Measurements from ENCODE around the gene THBS1.

THBS1 gene

DNA sequence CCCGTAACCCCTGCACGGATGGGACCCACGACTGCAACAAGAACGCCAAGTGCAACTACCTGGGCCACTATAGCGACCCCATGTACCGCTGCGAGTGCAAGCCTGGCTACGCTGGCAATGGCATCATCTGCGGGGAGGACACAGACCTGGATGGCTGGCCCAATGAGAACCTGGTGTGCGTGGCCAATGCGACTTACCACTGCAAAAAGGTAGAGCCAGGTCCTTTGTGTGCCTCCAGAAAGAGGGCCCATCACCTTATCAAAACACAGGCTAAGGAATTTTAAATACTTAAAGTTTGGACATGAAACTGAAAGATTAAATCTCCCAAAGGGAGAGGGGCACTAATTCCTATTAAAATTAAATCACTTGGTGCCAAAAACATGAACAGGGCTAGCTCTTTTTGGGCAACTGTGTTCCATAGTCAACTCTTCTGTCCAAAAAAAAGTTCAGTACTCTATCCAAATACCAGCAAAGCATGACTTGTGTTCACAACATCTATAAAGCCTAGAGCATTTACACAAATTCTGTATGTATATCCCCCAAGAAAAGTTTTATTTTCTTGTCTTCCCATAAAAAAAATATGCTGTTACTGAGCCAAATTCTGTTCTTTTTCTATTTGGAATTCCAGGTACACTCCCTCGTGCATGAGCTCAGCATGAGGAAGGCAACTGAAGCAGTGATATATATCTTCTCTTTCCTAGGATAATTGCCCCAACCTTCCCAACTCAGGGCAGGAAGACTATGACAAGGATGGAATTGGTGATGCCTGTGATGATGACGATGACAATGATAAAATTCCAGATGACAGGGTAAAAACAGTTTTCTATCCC, 9.2 kb downstream of the THBS1 start:
- no peak for DNase-seq

DNA sequence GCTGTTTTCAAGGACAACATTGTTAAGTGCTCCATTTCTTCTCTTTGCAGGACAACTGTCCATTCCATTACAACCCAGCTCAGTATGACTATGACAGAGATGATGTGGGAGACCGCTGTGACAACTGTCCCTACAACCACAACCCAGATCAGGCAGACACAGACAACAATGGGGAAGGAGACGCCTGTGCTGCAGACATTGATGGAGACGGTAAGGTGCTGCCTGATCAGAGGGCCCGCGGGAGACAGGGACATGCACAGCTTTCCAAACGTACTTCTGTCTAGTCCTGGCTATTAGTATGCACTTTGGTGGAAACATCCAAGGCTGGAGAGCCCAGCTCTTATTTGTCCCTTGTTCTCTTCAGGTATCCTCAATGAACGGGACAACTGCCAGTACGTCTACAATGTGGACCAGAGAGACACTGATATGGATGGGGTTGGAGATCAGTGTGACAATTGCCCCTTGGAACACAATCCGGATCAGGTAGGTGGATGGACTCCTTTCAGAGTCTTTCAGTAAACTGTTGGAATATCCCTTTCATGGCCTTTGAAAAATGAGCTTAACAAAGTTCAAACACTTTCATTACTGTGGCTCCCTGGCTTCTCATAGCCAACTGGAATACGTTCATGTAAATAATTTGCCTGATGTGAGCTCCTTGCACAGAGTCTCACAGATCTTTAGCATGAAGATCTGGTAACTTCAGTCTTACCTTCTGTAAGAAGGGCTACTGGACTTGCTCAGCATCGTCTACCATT, 10.4 kb downstream of the THBS1 start:
- no peak for DNase-seq

DNA sequence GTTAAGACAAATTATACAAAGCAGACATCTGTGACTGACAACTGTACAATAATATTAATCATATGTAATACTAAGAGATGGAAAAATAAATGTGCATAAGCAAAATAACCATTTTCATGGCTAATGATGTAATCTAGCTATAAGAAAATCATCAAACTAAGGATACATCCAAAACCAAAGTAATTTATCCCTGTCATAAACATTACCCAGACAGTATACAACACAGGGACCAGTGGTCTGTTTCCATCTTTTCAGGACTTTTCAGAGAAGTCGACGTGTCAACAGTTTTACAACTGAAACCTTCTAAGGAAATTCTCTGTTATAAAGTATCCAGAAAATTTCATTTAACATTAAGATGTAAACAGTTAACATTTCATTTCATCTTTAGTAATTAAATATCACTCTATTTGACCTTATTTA, 11.0 kb downstream of the THBS1 start:
- DNase-seq: no peak

DNA sequence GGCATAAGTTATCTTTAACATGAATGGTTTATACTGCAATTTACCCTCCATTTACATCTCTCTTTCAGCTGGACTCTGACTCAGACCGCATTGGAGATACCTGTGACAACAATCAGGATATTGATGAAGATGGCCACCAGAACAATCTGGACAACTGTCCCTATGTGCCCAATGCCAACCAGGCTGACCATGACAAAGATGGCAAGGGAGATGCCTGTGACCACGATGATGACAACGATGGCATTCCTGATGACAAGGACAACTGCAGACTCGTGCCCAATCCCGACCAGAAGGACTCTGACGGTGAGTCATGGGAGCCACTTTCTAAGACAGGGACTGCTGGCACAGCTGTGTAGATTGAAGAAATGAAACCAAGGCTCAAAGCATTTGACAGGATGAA, 11.6 kb downstream of the THBS1 start:
- no peak for DNase-seq

DNA sequence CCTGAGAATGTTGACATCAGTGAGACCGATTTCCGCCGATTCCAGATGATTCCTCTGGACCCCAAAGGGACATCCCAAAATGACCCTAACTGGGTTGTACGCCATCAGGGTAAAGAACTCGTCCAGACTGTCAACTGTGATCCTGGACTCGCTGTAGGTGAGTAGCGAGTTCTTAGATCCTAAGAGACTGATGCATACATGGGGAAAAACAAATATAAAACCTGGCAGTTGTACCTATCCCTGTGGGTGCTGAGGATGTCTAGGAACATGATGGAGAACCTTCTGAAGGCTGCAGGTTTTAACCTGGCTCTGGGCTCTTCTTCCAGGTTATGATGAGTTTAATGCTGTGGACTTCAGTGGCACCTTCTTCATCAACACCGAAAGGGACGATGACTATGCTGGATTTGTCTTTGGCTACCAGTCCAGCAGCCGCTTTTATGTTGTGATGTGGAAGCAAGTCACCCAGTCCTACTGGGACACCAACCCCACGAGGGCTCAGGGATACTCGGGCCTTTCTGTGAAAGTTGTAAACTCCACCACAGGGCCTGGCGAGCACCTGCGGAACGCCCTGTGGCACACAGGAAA, 12.3 kb downstream of the THBS1 start:
- no peak for DNase-seq

DNA sequence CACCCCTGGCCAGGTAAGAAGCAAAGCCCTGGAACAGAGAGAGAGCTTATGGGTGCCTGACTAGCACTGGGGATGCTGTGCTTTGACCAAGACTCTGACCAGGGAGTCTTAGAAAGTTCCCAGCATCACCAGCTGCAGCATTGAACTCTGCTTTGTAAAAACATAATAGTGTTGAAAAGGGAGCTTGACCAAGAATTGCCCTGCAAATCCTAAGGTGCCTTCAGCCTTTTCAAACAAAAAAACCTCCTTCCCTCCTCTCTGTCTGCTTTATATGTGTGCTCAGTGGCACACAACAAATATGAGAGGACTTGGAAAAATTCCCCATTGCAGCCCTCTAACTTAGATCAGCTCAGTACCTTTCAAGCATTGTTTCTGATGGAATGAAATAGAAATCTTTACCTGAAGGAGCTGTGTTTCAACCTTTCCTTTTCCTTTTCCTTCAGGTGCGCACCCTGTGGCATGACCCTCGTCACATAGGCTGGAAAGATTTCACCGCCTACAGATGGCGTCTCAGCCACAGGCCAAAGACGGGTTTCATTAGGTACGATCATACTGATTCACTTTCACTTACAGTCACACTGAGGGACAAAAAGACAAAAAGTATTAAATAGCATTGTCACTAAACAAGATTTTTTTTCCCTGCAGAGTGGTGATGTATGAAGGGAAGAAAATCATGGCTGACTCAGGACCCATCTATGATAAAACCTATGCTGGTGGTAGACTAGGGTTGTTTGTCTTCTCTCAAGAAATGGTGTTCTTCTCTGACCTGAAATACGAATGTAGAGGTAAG, 13.0 kb downstream of the THBS1 start:
- no peak for DNase-seq

DNA sequence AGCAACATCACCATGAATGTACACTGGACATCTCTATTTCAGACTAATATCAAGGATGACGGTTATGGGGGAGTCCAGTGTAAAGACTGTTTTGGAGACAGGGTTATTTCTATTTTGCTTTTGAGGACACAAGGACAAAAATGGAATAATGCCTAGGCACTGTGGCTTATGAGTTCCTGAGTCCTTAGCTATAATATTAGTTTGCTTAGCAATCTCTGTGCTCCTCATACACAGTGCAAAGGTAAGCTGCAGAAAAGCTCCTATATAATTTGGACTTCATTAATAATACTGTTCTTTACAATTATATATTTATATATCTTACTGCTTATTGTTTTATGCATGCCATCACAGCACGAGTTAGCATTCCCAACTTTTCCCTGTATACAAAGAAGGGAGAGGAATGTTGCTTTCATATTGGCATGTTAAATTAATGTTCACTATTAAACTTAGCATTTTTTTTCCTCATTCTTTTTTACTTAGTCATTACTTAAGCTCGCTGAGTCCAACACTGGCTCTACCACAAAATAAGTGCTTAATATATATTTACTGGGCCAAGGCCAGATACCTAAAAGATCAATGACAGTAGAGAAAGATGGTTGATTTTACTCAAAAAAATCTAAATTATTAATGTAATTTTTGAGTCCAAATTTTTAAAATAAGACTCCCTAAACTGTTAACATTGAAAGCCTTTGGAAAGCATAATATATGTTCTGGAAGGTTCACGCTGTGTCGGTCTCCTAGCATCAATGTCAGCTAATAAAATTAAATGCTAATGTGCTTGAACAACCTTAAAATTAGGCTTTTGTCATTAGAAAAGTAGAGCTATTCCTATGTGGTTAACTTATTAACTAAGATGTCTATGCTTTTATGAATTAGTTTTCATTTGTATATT, 13.8 kb downstream of the THBS1 start:
- DNase-seq: no peak

DNA sequence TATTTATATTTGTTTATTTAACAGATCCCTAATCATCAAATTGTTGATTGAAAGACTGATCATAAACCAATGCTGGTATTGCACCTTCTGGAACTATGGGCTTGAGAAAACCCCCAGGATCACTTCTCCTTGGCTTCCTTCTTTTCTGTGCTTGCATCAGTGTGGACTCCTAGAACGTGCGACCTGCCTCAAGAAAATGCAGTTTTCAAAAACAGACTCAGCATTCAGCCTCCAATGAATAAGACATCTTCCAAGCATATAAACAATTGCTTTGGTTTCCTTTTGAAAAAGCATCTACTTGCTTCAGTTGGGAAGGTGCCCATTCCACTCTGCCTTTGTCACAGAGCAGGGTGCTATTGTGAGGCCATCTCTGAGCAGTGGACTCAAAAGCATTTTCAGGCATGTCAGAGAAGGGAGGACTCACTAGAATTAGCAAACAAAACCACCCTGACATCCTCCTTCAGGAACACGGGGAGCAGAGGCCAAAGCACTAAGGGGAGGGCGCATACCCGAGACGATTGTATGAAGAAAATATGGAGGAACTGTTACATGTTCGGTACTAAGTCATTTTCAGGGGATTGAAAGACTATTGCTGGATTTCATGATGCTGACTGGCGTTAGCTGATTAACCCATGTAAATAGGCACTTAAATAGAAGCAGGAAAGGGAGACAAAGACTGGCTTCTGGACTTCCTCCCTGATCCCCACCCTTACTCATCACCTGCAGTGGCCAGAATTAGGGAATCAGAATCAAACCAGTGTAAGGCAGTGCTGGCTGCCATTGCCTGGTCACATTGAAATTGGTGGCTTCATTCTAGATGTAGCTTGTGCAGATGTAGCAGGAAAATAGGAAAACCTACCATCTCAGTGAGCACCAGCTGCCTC, 14.7 kb downstream of the THBS1 start:
- no peak for DNase-seq

DNA sequence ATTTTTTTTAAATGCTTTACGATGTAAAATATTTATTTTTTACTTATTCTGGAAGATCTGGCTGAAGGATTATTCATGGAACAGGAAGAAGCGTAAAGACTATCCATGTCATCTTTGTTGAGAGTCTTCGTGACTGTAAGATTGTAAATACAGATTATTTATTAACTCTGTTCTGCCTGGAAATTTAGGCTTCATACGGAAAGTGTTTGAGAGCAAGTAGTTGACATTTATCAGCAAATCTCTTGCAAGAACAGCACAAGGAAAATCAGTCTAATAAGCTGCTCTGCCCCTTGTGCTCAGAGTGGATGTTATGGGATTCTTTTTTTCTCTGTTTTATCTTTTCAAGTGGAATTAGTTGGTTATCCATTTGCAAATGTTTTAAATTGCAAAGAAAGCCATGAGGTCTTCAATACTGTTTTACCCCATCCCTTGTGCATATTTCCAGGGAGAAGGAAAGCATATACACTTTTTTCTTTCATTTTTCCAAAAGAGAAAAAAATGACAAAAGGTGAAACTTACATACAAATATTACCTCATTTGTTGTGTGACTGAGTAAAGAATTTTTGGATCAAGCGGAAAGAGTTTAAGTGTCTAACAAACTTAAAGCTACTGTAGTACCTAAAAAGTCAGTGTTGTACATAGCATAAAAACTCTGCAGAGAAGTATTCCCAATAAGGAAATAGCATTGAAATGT, 15.6 kb downstream of the THBS1 start:
- DNase-seq: no peak

DNA sequence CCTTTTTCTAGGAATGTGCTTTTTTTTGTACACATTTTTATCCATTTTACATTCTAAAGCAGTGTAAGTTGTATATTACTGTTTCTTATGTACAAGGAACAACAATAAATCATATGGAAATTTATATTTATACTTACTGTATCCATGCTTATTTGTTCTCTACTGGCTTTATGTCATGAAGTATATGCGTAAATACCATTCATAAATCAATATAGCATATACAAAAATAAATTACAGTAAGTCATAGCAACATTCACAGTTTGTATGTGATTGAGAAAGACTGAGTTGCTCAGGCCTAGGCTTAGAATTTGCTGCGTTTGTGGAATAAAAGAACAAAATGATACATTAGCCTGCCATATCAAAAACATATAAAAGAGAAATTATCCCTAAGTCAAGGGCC, 16.5 kb downstream of the THBS1 start:
- no peak for DNase-seq

DNA sequence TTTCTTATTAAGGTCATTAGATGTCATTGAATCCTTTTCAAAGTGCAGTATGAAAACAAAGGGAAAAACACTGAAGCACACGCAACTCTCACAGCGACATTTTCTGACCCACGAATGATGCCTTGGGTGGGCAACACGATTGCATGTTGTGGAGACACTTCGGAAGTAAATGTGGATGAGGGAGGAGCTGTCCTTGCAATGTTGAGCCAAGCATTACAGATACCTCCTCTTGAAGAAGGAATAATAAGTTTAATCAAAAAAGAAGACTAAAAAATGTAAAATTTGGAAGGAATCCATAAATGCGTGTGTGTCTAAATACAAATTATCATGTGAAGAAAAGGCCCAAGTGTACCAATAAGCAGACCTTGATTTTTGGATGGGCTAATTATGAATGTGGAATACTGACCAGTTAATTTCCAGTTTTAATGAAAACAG, 16.9 kb downstream of the THBS1 start:
- DNase-seq: no peak

DNA sequence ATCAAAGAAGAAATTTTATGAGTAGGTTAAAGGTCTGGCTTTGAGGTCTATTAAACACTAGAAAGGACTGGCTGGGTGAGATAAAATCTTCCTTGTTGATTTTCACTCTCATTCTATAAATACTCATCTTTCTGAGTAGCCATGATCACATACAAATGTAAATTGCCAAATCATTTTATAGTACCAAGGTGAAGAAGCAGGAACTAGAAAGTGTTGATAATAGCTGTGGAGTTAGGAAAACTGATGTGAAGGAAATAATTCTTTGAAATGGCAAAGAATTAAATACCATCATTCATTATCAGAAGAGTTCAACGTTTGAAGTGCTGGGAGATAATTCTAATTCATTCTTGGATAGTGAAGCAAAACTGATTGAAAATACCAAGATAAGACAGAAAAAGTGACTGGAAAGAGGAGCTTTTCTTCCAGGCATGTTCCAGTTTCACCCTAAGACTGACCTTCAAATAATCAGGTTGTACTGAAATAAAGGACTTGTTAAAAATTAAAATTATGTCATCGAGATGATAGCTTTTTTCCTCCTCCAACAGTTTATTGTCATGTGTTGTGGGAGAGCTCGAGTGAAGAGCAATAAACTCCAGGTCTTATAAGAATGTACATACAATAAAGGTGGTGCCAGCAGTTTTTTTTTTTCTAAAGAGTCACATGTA, 17.4 kb downstream of the THBS1 start:
- DNase-seq: no peak

DNA sequence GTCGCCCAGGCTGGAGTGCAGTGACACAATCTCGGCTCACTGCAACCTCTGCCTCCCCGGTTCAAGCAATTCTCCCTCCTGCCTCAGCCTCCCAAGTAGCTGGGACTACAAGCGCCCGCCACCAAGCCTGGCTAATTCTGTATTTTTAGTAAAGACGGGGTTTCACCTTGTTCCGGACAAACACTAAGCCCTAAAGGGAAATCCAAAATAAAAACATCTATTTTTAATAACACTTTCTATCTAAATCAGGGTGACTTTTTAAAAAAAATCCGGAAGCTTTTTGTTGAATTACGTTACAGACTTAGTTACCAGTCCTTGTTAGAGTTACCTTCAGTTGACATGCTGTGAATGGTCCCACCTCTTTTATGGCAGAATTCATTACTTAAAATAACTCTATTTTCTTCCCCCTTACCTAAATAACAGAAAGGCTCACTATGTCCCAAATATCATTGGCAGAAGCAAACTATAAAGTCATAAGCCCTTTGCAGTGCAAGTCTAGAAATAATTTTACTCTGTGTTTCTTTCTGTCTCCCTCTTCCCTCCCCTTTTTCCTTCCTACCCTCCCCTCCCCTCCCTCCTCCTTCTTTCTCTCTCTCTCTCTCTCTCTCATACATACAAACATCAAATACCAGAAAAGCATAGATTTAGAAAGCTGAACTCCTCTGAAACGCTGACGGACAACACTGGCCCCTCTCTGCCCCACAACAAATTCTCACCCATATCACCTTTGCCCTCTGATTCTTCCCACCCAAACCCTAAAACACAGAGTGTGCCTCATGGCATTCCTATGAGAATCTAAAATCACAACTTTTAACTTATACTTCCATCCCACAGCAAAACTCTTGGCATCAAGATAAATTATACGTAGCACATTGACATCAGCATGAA, 18.3 kb downstream of the THBS1 start:
- no peak for DNase-seq

DNA sequence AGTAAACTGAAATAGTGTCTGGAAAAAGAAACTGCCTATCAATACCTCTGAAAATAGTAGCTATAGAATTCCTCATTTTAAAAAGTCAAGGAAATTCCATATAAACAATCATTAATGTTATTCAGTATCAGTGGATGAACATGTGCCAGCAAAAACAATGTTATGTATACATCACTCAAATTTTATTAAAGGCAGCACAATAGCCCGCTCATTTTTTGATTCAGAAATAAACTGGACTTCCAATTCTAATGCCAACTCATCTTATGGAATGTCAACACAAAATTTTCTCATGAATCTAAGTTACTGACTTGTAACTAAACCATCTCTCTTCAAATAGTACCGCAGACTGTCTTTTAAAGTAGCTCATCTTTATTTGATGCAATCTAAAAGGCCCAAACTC, 19.0 kb downstream of the THBS1 start:
- DNase-seq: no peak

DNA sequence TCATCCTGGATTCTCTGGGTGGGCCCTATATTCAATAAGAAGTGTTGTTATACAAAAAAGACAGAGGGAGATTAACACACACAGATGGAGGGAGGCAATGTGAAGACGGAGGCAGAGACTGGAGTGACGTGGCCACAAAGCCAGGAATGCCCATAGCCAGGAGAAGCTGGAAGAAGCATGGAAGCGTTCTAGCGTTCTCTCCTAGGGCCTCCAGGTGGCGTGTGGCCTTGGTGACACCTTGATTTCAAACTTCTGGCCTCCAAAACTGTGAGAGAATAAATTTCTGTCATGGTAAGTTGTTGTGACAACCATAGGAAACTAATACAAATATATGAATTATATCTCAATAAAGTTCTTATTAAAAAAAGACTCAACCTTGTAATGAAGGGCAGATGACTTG, 21.3 kb downstream of the THBS1 start:
- DNase-seq: no peak

DNA sequence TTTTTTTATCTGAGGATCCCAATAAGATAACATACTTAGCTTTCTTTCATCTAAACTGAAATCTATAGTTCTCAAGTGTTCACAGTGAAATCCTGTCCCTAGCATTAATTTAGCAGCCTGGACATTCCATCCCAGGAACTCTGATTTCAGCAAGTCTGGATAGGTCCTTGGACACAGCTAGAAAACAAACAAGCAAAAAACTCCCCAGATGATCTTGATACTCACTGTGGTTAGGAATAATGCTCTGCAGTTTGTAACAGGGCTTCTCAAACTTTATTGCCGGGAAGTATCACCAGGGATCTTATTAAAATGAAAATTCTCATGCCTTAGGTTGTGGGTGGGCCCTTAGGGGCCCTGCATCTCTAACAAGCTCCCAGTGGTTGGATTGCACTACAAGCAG, 24.3 kb downstream of the THBS1 start:
- no peak for DNase-seq

DNA sequence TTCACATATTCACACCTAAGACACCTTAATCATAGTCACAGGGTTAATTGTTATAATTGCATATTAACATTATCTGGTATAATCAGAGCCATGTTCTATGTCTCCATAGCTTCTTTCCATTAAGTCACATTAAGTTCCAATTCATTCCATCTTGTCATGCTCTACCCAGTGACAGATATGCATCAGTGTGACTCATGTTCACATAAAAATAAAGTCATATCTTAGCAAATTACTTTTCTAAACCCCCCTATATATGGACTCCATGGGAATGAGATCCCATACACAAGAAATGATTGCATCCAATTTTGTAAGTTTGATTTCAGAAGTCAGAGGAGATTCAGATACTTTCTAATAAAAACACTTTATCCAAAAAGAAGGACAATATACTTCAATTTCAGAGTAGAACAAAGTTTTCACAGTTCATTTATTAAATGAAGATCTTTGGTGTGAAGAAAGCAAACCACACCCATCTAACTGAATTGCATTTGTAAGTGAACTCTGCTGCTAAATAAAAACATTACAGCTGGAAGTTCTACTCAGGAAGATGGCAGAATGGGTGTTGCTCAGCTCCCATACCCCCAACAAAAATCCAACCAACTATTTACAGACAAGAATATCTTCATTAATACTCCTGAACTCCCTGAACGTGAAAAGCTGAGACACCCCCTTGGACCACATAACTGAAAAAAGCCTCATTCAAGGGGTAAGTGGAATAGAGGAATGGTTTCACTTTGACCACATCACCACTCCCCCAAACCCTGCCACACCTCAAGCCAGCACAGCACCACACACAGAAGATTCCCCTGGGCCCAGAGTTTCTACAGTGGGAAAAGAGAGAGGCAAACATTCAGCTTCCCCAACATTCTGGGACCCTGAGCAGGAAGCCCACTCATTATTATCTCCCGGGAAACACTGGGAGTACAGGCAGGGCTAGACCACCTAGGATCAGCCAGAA, 27.6 kb downstream of the THBS1 start:
- DNase-seq: no peak
